ENCODE results near the gene SPATS2L. TPM values are rescaled to one million over a fixed set of nuclear protein-coding genes. Genes with fewer than 3 reads are reported as not detected.
A peak's percentile ranks its signal among the peaks of the same experiment; 100 is the strongest.

Gene SPATS2L
- polyA plus RNA-seq, 2 of the 4 experiments (the other 2 are of a cell fraction), result 85.2 to 202 TPM

DNA sequence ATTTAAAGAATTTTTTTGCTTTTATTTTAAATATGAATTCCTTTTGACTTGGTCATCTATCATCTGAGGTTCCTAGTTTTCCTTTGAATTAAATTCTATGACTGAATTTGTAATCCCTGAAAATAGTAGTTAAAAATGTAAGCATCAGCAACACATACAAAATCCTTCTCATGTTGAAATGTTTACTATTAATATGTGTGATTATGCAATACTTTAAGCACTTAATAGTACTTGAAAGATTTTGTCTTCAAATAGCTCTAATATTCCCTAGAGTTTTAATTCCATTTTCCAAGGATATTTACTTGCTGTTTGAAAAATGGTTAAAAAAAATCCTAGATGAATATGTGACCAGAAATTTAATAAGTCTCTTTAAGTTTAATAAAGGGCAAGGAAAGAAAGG lies 26.6 kb upstream of the SPATS2L start:
- ChIA-PET CTCF (no interaction called here), POLR2A (no interaction called here)
- Histone ChIP-seq H3K4me3 (no peak overlapping the region), H3K27ac (no peak overlapping the region), H3K4me1 (no peaks in the 10 kb centered on the region), H3K4me2 (no peak overlapping the region), H3K9me3 (no peaks in the 10 kb centered on the region)
- FAIRE-seq (no peak), ATAC-seq (no peak), DNase-seq (ENCODE audit: low read depth in 1 of 2, low spot score in 1 of 2) (no peak)
- TF ChIP-seq RARB (CRISPR knock-in tag; IDR thresholded peaks at IDR 0.05) (no peak), CEBPB (IDR thresholded peaks at IDR 0.05) (peak in 1 of 2 experiments; percentile 21; a peak in 1 of 4 replicates)

GRCh38 chr2:200286578-200286977 lies 19.9 kb upstream of the SPATS2L start:
- ChIA-PET CTCF (interaction anchor here (0.7 to 1.1 kb wide), 2 partner anchors 200 to 449 kb away, joined by 3 to 4 read pairs; no protein-coding TSS in a partner anchor), POLR2A (no interaction called here)
- no peaks in the 10 kb centered on the region for H3K9me3 ChIP-seq
- DNase-seq (ENCODE audit: low read depth in 1 of 2, low spot score in 1 of 2), result no peak
- peaks cover 6% of the 10 kb centered on the region; the same call in 2 of the 3 replicates for H3K4me1 ChIP-seq
- ATAC-seq, result no peak
- TF ChIP-seq MAX (IDR thresholded peaks at IDR 0.05), result no peak
- no peak for TF ChIP-seq POLR2AphosphoS2 (conservative IDR thresholded peaks at IDR 0.05; ENCODE audit: low read length)
- TF ChIP-seq FOSB (CRISPR knock-in tag; IDR thresholded peaks at IDR 0.05), result no peak
- TF ChIP-seq RFX5 (IDR thresholded peaks at IDR 0.05), result no peak
- TF ChIP-seq HOXA7 (CRISPR knock-in tag; IDR thresholded peaks at IDR 0.05), result no peak
- TF ChIP-seq CHD4 (IDR thresholded peaks at IDR 0.05; ENCODE audit: borderline replicate concordance), result no peak
- TF ChIP-seq TP53 (CRISPR knock-in tag; IDR thresholded peaks at IDR 0.05), result no peak
- TF ChIP-seq NR3C1 (IDR thresholded peaks at IDR 0.05), result no peak
- TF ChIP-seq ZFP36 (IDR thresholded peaks at IDR 0.05; ENCODE audit: borderline replicate concordance, partially characterized antibody), result no peak
- no peak for TF ChIP-seq ESRRA (IDR thresholded peaks at IDR 0.05; ENCODE audit: borderline replicate concordance, low read length)
- no peak for TF ChIP-seq JUNB (IDR thresholded peaks at IDR 0.05)
- no peak for TF ChIP-seq CTCF (IDR thresholded peaks at IDR 0.05)
- TF ChIP-seq PBX3 (IDR thresholded peaks at IDR 0.05), result no peak
- no peak for TF ChIP-seq KDM5A (IDR thresholded peaks at IDR 0.05)
- TF ChIP-seq CBX8 (IDR thresholded peaks at IDR 0.05), result no peak
- TF ChIP-seq JUN (IDR thresholded peaks at IDR 0.05), result no peak
- H3K4me3 ChIP-seq, result no peak overlapping the region
- FAIRE-seq, result no peak
- 68% methylated on average over 1 of the region's 1 CpG for WGBS (ENCODE audit: missing lambda C conversion rate)
- no peak overlapping the region for H3K4me2 ChIP-seq
- no peak overlapping the region for H3K27ac ChIP-seq

- H3K27ac ChIP-seq, result no peak overlapping the region
- ATAC-seq (no peak), DNase-seq (ENCODE audit: low read depth in 1 of 2, low spot score in 1 of 2) (no peak), FAIRE-seq (no peak)
- POLR2A ChIA-PET, result no interaction called here
- CTCF ChIA-PET, result no interaction called here
- H3K4me3 ChIP-seq, result no peak overlapping the region
- TF ChIP-seq TP53 (CRISPR knock-in tag; IDR thresholded peaks at IDR 0.05) (no peak), ZSCAN20 (CRISPR knock-in tag; IDR thresholded peaks at IDR 0.05) (no peak), CEBPB (IDR thresholded peaks at IDR 0.05) (peak in 1 of 2 experiments; percentile 13; a peak in 1 of 4 replicates), POLR2A (IDR thresholded peaks at IDR 0.05; ENCODE audit: low read length) (no peak), EHF (CRISPR knock-in tag; IDR thresholded peaks at IDR 0.05) (no peak)
- TF ChIP-seq, protein P1, sequence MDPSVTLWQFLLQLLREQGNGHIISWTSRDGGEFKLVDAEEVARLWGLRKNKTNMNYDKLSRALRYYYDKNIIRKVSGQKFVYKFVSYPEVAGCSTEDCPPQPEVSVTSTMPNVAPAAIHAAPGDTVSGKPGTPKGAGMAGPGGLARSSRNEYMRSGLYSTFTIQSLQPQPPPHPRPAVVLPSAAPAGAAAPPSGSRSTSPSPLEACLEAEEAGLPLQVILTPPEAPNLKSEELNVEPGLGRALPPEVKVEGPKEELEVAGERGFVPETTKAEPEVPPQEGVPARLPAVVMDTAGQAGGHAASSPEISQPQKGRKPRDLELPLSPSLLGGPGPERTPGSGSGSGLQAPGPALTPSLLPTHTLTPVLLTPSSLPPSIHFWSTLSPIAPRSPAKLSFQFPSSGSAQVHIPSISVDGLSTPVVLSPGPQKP (IDR thresholded peaks at IDR 0.05; ENCODE audit: low read depth, low read length), result no peak
- H3K4me2 ChIP-seq, result no peak overlapping the region
- WGBS (ENCODE audit: missing lambda C conversion rate), result 74% methylated on average over 5 of the region's 5 CpGs
- no peaks in the 10 kb centered on the region for H3K9me3 ChIP-seq
- H3K4me1 ChIP-seq, result peaks cover 6% of the 10 kb centered on the region; the same call in 2 of the 3 replicates
Observed at GRCh38 chr2:200288670-200289429, 17.6 kb upstream of the SPATS2L start.

Measured in A549 (cell line).